Measurements from ENCODE around the gene PTCD3. TPM values are rescaled to one million over a fixed set of nuclear protein-coding genes. Genes with fewer than 3 reads are reported as not detected.

Gene PTCD3
- total RNA-seq, 1 donor from 2014 or later = 47.8 TPM

DNA sequence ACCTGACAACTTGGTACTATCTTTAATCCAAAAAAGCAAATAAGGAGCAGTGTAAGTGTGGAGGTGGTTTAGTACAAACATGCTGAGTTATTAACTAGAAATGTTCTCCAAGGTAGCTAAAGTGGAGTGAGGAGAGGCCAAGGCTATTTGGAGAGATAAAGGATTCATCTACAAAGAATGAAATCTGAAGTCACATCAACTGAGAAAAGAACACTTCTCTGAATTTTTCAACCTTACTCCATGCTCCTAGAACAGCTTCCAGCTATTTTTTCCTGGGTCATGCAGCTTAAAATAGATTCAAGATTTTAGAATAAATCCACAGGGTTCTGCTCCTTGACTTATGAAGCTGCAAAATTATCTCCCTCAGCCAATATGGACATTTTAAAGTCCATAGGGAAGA is 70.6 kb downstream of the PTCD3 start:
- no peak overlapping the region for H3K4me3 ChIP-seq (ENCODE audit: low read depth, low read length)
- DNase-seq (ENCODE audit: low read depth) = no peak
- TF ChIP-seq, protein P1, sequence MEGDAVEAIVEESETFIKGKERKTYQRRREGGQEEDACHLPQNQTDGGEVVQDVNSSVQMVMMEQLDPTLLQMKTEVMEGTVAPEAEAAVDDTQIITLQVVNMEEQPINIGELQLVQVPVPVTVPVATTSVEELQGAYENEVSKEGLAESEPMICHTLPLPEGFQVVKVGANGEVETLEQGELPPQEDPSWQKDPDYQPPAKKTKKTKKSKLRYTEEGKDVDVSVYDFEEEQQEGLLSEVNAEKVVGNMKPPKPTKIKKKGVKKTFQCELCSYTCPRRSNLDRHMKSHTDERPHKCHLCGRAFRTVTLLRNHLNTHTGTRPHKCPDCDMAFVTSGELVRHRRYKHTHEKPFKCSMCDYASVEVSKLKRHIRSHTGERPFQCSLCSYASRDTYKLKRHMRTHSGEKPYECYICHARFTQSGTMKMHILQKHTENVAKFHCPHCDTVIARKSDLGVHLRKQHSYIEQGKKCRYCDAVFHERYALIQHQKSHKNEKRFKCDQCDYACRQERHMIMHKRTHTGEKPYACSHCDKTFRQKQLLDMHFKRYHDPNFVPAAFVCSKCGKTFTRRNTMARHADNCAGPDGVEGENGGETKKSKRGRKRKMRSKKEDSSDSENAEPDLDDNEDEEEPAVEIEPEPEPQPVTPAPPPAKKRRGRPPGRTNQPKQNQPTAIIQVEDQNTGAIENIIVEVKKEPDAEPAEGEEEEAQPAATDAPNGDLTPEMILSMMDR (conservative IDR thresholded peaks at IDR 0.05; ENCODE audit: low read depth, low read length) = no peak

DNA sequence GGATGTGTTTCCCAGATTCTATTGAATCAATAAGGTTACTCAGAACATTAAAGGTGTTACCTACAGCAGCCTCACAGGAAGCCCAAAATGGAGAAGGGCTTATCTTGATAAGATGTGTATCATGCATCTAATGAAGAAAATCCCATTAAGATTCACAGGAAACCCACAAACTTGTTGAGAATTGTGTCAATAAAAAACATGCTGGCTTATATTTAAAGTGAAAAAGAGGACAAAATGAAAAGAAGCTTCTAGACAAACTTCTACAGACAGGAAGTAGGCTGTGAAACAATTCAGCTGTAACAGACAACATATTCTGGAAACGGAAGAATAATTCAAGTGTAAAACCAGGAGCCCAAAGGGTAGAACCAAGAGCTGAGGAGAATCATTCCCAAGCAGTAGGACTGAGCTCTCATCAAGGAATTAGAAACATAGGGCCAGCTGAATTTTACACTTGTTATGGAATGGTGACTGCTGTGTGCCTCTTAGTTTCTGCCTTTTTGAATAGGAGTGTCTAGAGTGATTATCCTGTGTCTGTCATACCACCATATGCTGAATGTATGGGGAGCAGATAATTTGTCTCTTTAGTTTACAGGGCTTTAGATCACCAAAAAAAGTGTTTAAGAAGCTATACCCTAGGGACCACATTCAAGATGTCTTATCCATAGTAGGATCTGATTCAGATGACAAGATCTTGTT is 79.6 kb downstream of the PTCD3 start:
- H3K4me3 ChIP-seq (ENCODE audit: low read depth, low read length) = no peak overlapping the region
- DNase-seq (ENCODE audit: low read depth) = no peak
- TF ChIP-seq, protein P1 (conservative IDR thresholded peaks at IDR 0.05; ENCODE audit: low read depth, low read length) = no peak

DNA sequence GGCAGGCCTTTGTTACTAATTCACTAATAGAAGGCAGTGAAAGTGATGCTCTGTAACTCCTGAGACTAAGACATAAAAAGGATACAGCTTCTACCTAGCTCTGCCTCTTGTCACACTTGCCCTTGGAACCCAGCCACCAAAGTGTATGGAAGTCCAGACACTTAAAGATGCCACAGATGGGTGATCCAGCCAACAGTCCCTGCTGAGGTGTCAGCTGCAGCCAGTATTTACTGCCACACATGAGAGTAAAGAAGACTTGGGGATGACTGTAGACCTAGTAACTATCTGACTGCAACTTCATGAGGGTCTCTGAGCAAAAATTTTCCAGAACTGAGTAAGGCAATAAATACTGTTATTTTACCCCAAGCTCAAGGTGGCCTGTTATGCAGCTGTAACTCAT is 80.4 kb downstream of the PTCD3 start:
- DNase-seq (ENCODE audit: low read depth) = no peak
- H3K4me3 ChIP-seq (ENCODE audit: low read depth, low read length) = no peak overlapping the region
- TF ChIP-seq, protein P1 (conservative IDR thresholded peaks at IDR 0.05; ENCODE audit: low read depth, low read length) = no peak

DNA sequence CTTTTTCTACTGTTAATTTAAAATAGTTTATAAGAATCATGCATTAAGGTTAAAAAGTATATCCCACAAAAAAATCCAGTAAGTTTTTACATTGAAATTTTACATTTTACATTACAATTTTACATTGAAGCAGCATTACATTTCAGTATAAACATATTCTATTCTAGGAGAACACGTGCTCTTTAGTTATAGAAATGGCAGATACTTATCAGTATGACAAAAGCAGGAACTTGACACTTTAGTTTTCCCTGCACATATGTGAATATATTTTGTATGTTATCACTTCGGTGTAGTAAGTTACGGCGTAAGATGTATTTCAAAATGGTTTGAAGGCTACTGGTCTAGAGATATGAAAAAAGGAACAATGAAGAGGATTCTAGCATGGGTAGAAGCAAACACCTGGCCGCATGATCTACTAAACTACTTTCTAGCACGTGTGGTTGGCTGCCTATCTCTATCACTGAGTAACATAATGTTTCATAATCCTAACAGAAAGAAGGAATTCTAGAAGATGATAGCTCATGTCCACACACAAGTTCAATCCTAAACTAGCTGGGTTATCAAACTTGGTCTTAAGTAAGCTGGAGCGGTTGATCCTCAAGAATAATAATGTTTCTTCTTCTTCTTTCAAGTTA is 83.9 kb downstream of the PTCD3 start:
- DNase-seq (ENCODE audit: low read depth) = no peak
- no peak overlapping the region for H3K4me3 ChIP-seq (ENCODE audit: low read depth, low read length)
- TF ChIP-seq, protein P1 (conservative IDR thresholded peaks at IDR 0.05; ENCODE audit: low read depth, low read length) = no peak

Other genes starting within 250 kb of the PTCD3 start
- gene ST3GAL5, start 217.2 kb upstream of the PTCD3 start, total RNA-seq = 3.8 and 8.7 TPM in 2 replicates
- 21.3 and 23.1 TPM in 2 replicates for gene POLR1A, start 349 bp upstream of the PTCD3 start, total RNA-seq
- gene IMMT, start 89.2 kb downstream of the PTCD3 start, total RNA-seq = 78.1 and 98.3 TPM in 2 replicates
- gene MRPL35, start 93.2 kb downstream of the PTCD3 start, total RNA-seq = 20.9 and 44.9 TPM in 2 replicates
- gene REEP1, start 231.4 kb downstream of the PTCD3 start, total RNA-seq = 0.35 and 2.2 TPM in 2 replicates

Measured in epithelial cell of proximal tubule (primary cell).